GM23338 (cell line): ENCODE data around the gene PSMG4. TPM values are rescaled to one million over a fixed set of nuclear protein-coding genes. Genes with fewer than 3 reads are reported as not detected.

ENCODE experiments used
- ATAC-seq: fragments of 200-7000 bp; cut with Tn5 transposase; 3 replicates; pipeline ENCODE4 v1.9.1; 2020
- DNase-seq: peaks from one replicate; pipeline ENCODE4 v3.0.0-alpha.2; 2015; ENCODE audit warnings: low spot score
- H2AFZ ChIP-seq: fragments of 200-600 bp; sonication (generic); 2 replicates; pipeline ENCODE4 v1.8.0; 2016; ENCODE audit warnings: antibody characterized with exemption, mild to moderate bottlenecking, moderate library complexity
- H3F3A ChIP-seq: fragments of 200-600 bp; sonication (generic); replicated peaks from 2 replicates; pipeline ENCODE4 v1.8.0; 2017; ENCODE audit warnings: antibody characterized with exemption, mixed run types, low read depth
- H3K27ac ChIP-seq: fragments of 200-600 bp; sonication (generic); 2 replicates; pipeline ENCODE4 v1.6.1; 2016; ENCODE audit warnings: low read depth
- H3K27me3 ChIP-seq: fragments of 200-600 bp; sonication (generic); 2 replicates; pipeline ENCODE4 v1.8.0; 2016; ENCODE audit warnings: mild to moderate bottlenecking, mixed run types, moderate library complexity; ENCODE audit not compliant: insufficient read depth
- H3K36me3 ChIP-seq: fragments of 200-600 bp; sonication (generic); 2 replicates; pipeline ENCODE4 v1.8.0; 2016; ENCODE audit warnings: mild to moderate bottlenecking; ENCODE audit not compliant: insufficient read depth
- H3K4me1 ChIP-seq: fragments of 200-600 bp; sonication (generic); 2 replicates; pipeline ENCODE4 v1.8.0; 2016; ENCODE audit warnings: mild to moderate bottlenecking, moderate library complexity; ENCODE audit not compliant: insufficient read depth
- H3K4me2 ChIP-seq: fragments of 200-600 bp; sonication (generic); 2 replicates; pipeline ENCODE4 v1.7.1; 2017; ENCODE audit warnings: mixed run types
- H3K4me3 ChIP-seq: fragments of 200-600 bp; sonication (generic); 2 replicates; pipeline ENCODE4 v1.6.1; 2016; ENCODE audit warnings: mixed run types
- H3K79me2 ChIP-seq: fragments of 200-600 bp; sonication (generic); replicated peaks from 2 replicates; pipeline ENCODE4 v1.8.0; 2017; ENCODE audit warnings: mild to moderate bottlenecking; ENCODE audit not compliant: insufficient read depth
- H3K9me2 ChIP-seq: fragments of 200-600 bp; sonication (generic); 2 replicates; pipeline ENCODE4 v1.8.0; 2017; ENCODE audit not compliant: insufficient read depth
- H4K20me1 ChIP-seq: fragments of 200-600 bp; sonication (generic); replicated peaks from 2 replicates; pipeline ENCODE4 v1.8.0; 2017; ENCODE audit warnings: mild to moderate bottlenecking; ENCODE audit not compliant: insufficient read depth
- H3K27ac Mint-ChIP-seq: 2 replicates; pipeline ENCODE4 v1.8.0; 2020; ENCODE audit warnings: inconsistent platforms, mild to moderate bottlenecking, moderate library complexity, mixed read lengths
- H3K27me3 Mint-ChIP-seq: 3 replicates; pipeline ENCODE4 v1.8.0; 2022; ENCODE audit warnings: low read depth, mild to moderate bottlenecking, moderate library complexity, mixed read lengths, inconsistent platforms; ENCODE audit not compliant: insufficient read depth, poor library complexity
- H3K36me3 Mint-ChIP-seq: 3 replicates; pipeline ENCODE4 v1.8.0; 2021; ENCODE audit warnings: low read depth, mild to moderate bottlenecking, inconsistent platforms, moderate library complexity, mixed read lengths
- H3K4me1 Mint-ChIP-seq: 3 replicates; pipeline ENCODE4 v1.8.0; 2020; ENCODE audit warnings: mild to moderate bottlenecking, inconsistent platforms, mixed read lengths
- H3K4me3 Mint-ChIP-seq: 3 replicates; pipeline ENCODE4 v1.8.0; 2021; ENCODE audit warnings: moderate library complexity, mild to moderate bottlenecking, inconsistent platforms, mixed read lengths
- H3K9me3 Mint-ChIP-seq: 3 replicates; pipeline ENCODE4 v1.8.0; 2020; ENCODE audit warnings: moderate library complexity, mild to moderate bottlenecking, inconsistent platforms, mixed read lengths
- CREB1 ChIP-seq: fragments of 250-450 bp; sonication (Bioruptor Pico); IDR thresholded peaks from 2 replicates; pipeline ENCODE4 v1.5.0; 2020; ENCODE audit warnings: low read depth, mild to moderate bottlenecking, moderate library complexity
- EZH2 ChIP-seq: fragments of 200-600 bp; sonication (generic); IDR thresholded peaks from one replicate; pipeline ENCODE4 v1.8.0; 2017; ENCODE audit warnings: antibody characterized with exemption, mild to moderate bottlenecking, low read depth; ENCODE audit not compliant: unreplicated experiment
- EZH2phosphoT487 ChIP-seq: fragments of 200-600 bp; sonication (generic); IDR thresholded peaks from one replicate; pipeline ENCODE4 v1.8.1; 2018; ENCODE audit warnings: antibody characterized with exemption; ENCODE audit not compliant: unreplicated experiment
- JUNB ChIP-seq: IDR thresholded peaks from one replicate; pipeline ENCODE4 v1.6.1; 2016; ENCODE audit warnings: antibody characterized with exemption; ENCODE audit not compliant: unreplicated experiment
- NANOG ChIP-seq: IDR thresholded peaks from 2 replicates; pipeline ENCODE4 v1.6.1; 2016; ENCODE audit warnings: antibody characterized with exemption, borderline replicate concordance
- POLR2AphosphoS5 ChIP-seq: IDR thresholded peaks from 2 replicates; pipeline ENCODE4 v1.6.1; 2016; ENCODE audit warnings: antibody characterized with exemption, low read depth
- STAT1 ChIP-seq: IDR thresholded peaks from one replicate; pipeline ENCODE4 v1.6.1; 2016; ENCODE audit warnings: antibody characterized with exemption; ENCODE audit not compliant: unreplicated experiment
- ZNF114 ChIP-seq: fragments of 250-450 bp; sonication (Bioruptor Pico); IDR thresholded peaks from 2 replicates; pipeline ENCODE4 v1.5.0; 2020; ENCODE audit warnings: mild to moderate bottlenecking, moderate library complexity
- ZNF331 ChIP-seq: fragments of 250-450 bp; sonication (Bioruptor Pico); IDR thresholded peaks from 2 replicates; pipeline ENCODE4 v1.5.0; 2020; ENCODE audit warnings: low read depth, mild to moderate bottlenecking, moderate library complexity
- polyA plus RNA-seq: library from polyadenylated mRNA; unstranded; fragments of >200 nt; fragmentation: Nextera tagmentation; extraction: Ambion mirVana; gene quantifications from 2 replicates; pipeline ENCODE4 v1.2.1, GENCODE V29; 2016
- total RNA-seq: library from RNA; depleted of rRNA; stranded (reverse); fragments of >200 nt; shearing (Covaris generic); gene quantifications from 2 replicates; pipeline ENCODE4 v1.2.3, GENCODE V29; 2014
- TF ChIP-seq, protein P1 (sequence below), 2 experiments: fragments of 200-600 bp in 1 of 2; sonication (generic) in 1 of 2; conservative IDR thresholded peaks; 2 replicates each; pipeline versions ENCODE4 v1.5.1 to v1.6.1; 2016 to 2017; ENCODE audit warnings: antibody characterized with exemption in 2 of 2, low read depth in 2 of 2, mild to moderate bottlenecking in 2 of 2, moderate library complexity in 1 of 2
- TF ChIP-seq, protein P2 (sequence below): IDR thresholded peaks from 2 replicates; pipeline ENCODE4 v1.6.1; 2016; ENCODE audit warnings: antibody characterized with exemption
- TF ChIP-seq, protein P3 (sequence below): IDR thresholded peaks from one replicate; pipeline ENCODE4 v1.6.1; 2018; ENCODE audit warnings: antibody characterized with exemption; ENCODE audit not compliant: unreplicated experiment

Gene PSMG4
- total and polyA plus RNA-seq, 2 experiments from 2014 or later = 37.2 to 168 TPM

DNA sequence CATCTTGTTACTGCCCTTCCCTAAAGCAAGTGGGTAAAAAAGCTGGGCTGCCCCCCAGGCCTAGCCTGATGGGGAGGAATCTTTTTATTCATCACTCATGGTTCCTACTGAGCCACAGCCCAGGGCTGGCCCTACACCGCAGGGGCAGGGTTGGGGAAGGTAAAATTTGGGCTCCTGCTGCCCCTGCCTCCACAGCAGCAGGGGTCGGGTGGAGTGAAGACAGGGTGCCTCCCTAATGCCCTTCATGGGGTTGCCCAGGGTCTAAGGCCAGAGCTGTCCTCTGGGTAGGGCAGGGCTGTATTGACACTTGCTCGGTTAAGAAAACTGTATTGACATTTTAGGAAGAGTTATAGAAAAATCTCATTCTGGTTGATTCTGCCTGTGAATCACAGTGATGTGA is 8.9 kb upstream of the PSMG4 start (continued):
- TF ChIP-seq EZH2phosphoT487 (no peak), EZH2 (no peak), NANOG (no peak), ZNF114 (CRISPR knock-in tag) (no peak), POLR2AphosphoS5 (no peak), JUNB (no peak), ZNF331 (CRISPR knock-in tag) (no peak), STAT1 (no peak), CREB1 (CRISPR knock-in tag) (no peak)
- TF ChIP-seq, protein P1, sequence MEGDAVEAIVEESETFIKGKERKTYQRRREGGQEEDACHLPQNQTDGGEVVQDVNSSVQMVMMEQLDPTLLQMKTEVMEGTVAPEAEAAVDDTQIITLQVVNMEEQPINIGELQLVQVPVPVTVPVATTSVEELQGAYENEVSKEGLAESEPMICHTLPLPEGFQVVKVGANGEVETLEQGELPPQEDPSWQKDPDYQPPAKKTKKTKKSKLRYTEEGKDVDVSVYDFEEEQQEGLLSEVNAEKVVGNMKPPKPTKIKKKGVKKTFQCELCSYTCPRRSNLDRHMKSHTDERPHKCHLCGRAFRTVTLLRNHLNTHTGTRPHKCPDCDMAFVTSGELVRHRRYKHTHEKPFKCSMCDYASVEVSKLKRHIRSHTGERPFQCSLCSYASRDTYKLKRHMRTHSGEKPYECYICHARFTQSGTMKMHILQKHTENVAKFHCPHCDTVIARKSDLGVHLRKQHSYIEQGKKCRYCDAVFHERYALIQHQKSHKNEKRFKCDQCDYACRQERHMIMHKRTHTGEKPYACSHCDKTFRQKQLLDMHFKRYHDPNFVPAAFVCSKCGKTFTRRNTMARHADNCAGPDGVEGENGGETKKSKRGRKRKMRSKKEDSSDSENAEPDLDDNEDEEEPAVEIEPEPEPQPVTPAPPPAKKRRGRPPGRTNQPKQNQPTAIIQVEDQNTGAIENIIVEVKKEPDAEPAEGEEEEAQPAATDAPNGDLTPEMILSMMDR (conservative IDR thresholded peaks at IDR 0.05; ENCODE audit: low read depth in 2 of 2) = no peak
- TF ChIP-seq, protein P2, sequence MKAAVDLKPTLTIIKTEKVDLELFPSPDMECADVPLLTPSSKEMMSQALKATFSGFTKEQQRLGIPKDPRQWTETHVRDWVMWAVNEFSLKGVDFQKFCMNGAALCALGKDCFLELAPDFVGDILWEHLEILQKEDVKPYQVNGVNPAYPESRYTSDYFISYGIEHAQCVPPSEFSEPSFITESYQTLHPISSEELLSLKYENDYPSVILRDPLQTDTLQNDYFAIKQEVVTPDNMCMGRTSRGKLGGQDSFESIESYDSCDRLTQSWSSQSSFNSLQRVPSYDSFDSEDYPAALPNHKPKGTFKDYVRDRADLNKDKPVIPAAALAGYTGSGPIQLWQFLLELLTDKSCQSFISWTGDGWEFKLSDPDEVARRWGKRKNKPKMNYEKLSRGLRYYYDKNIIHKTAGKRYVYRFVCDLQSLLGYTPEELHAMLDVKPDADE = no peak

DNA sequence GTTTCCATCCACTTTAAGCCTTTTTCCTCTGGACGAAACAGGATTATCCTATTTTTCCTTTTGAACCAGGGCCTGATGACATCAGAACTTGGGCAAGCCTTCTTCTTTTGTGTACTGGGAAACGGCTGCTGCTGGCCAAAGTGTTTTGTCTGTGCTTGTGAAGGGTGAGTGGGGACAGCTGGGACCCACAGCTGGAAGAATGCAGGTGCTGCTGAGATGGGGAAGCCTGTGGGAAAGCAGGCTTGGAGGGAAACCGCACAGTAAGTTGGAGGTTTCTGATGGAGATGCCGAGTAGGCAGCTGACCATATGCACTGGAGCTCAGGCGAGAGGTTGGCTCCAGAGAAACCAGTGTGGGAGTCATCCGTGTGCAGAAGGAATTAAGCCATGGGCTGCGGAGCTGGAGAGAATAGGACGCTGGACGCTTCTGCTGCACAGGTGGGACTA is 8.5 kb upstream of the PSMG4 start:
- H3K4me3 Mint-ChIP-seq = no peak overlapping the region; the same call in 2 of the 3 replicates
- Histone ChIP-seq H3K9me2 (no peaks in the 10 kb centered on the region), H3K4me3 (no peak overlapping the region), H3K79me2 (no peaks in the 10 kb centered on the region), H3K4me2 (no peak overlapping the region), H3K36me3 (no peaks in the 10 kb centered on the region), H3F3A (0 out of 2 replicates have a peak, but pooled peaks cover 7% of the 10 kb centered on the region), H3K4me1 (peaks cover 9% of the 10 kb centered on the region; the same call in 1 of the 2 replicates), H2AFZ (no peak overlapping the region), H4K20me1 (no peaks in the 10 kb centered on the region), H3K27me3 (no peaks in the 10 kb centered on the region), H3K27ac (no peak overlapping the region)
- no peak overlapping the region for H3K27ac Mint-ChIP-seq
- DNase-seq = no peak
- H3K9me3 Mint-ChIP-seq = peaks cover 8% of the 10 kb centered on the region
- ATAC-seq = no peak
- peaks cover 10% of the 10 kb centered on the region for H3K36me3 Mint-ChIP-seq
- peaks cover 8% of the 10 kb centered on the region for H3K27me3 Mint-ChIP-seq
- peaks cover 24% of the 10 kb centered on the region for H3K4me1 Mint-ChIP-seq
- no peak for TF ChIP-seq STAT1
- TF ChIP-seq, protein P3, sequence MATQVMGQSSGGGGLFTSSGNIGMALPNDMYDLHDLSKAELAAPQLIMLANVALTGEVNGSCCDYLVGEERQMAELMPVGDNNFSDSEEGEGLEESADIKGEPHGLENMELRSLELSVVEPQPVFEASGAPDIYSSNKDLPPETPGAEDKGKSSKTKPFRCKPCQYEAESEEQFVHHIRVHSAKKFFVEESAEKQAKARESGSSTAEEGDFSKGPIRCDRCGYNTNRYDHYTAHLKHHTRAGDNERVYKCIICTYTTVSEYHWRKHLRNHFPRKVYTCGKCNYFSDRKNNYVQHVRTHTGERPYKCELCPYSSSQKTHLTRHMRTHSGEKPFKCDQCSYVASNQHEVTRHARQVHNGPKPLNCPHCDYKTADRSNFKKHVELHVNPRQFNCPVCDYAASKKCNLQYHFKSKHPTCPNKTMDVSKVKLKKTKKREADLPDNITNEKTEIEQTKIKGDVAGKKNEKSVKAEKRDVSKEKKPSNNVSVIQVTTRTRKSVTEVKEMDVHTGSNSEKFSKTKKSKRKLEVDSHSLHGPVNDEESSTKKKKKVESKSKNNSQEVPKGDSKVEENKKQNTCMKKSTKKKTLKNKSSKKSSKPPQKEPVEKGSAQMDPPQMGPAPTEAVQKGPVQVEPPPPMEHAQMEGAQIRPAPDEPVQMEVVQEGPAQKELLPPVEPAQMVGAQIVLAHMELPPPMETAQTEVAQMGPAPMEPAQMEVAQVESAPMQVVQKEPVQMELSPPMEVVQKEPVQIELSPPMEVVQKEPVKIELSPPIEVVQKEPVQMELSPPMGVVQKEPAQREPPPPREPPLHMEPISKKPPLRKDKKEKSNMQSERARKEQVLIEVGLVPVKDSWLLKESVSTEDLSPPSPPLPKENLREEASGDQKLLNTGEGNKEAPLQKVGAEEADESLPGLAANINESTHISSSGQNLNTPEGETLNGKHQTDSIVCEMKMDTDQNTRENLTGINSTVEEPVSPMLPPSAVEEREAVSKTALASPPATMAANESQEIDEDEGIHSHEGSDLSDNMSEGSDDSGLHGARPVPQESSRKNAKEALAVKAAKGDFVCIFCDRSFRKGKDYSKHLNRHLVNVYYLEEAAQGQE = no peak
- TF ChIP-seq, protein P2 = no peak
